Measurements from ENCODE around the gene GFRA3. TPM values are rescaled to one million over a fixed set of nuclear protein-coding genes. Genes with fewer than 3 reads are reported as not detected.
"Not testable (repeated sequence)": the region's sequence is repeated elsewhere in the genome, so short reads cannot be mapped to it uniquely, and the experiment has no call there.

GFRA3 gene
- total RNA-seq (2014; rRNA removed; shearing (Covaris generic); ENCODE audit: low replicate concordance), result not detected in 2 replicates

GRCh38 chr5:138274189-138274853 lies at the start of gene GFRA3:
Gene GFRA3 (minus strand): TSS chr5:138274621. CDS start chr5:138274424, 197 bp downstream.
- DNase-seq (ENCODE audit: low read depth), result no peak
- in situ Hi-C loops (cut with HindIII; ENCODE audit: low pct_unique_long_range_greater_than_20kb, low sequenced_read_pairs), result no loop called here

DNA sequence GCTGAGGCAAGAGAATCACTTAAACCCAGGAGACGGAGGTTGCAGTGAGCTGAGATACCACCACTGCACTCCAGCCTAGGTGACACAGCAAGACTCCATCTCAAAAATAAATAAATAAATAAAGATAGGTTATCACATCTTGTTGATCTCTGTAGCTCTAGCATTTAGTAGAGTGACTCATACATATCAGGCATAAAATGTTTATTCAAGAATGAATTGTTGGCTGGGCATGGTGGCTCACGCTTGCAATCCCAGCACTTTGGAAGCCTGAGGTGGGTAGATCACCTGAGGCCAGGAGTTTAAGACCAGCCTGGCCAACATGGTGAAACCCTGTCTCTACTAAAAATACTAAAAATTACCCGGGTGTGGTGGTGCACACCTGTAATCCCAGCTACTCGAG lies 43.8 kb upstream of the GFRA3 start:
- in situ Hi-C loops (cut with HindIII; ENCODE audit: low pct_unique_long_range_greater_than_20kb, low sequenced_read_pairs); DNase-seq (ENCODE audit: low read depth): not testable (repeated sequence)

GRCh38 chr5:138316355-138316754 lies 41.9 kb upstream of the GFRA3 start:
- in situ Hi-C loops (cut with HindIII; ENCODE audit: low pct_unique_long_range_greater_than_20kb, low sequenced_read_pairs), result no loop called here
- no peak for DNase-seq (ENCODE audit: low read depth)

- no peak for DNase-seq (ENCODE audit: low read depth)
- in situ Hi-C loops (cut with HindIII; ENCODE audit: low pct_unique_long_range_greater_than_20kb, low sequenced_read_pairs), result no loop called here
Observed at GRCh38 chr5:138315751-138316278, 41.4 kb upstream of the GFRA3 start.

DNA sequence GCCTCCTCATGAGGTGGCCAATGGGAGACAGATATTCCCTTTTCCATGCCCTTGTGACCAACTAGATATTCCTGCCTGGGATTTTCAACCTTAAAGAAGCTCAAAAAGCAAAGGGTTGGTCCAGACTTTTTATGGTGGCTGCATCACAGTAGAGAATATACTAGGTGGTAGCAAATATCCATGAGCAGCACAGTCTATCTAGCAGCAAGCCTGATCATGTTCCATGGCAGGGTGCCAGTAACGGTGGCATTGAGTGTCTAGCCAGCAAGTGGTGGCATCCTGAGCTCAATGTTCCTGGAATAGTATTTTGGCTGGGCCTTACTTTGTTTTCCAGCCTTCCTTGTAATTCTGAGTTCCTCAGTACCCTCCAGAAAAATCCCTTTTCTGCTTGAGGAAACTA lies 31.4 kb upstream of the GFRA3 start:
- DNase-seq (ENCODE audit: low read depth), result no peak
- in situ Hi-C loops (cut with HindIII; ENCODE audit: low pct_unique_long_range_greater_than_20kb, low sequenced_read_pairs), result no loop called here

- no peak for DNase-seq (ENCODE audit: low read depth)
- in situ Hi-C loops (cut with HindIII; ENCODE audit: low pct_unique_long_range_greater_than_20kb, low sequenced_read_pairs), result no loop called here
Observed at GRCh38 chr5:138303372-138303771, 29.0 kb upstream of the GFRA3 start.

DNA sequence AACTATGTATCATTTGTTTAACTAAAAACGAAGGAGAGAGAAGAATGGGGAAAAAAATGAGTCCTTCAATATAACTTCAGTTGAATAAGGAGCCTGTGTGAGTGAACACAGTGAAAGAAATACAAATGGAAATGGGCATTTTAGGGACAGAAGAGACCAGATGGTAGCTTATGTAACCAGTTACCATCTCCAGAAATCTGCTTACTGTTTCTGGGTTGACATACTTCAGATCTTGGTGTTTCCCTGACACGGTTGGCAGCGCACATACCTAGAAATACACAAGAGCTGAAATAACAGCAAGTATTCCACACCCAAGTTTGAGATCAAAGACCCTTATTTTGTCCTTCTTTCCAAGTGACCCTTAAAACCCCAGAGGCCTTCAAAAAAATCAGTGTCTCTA lies 14.9 kb upstream of the GFRA3 start:
- no peak for DNase-seq (ENCODE audit: low read depth)
- in situ Hi-C loops (cut with HindIII; ENCODE audit: low pct_unique_long_range_greater_than_20kb, low sequenced_read_pairs), result no loop called here

DNA sequence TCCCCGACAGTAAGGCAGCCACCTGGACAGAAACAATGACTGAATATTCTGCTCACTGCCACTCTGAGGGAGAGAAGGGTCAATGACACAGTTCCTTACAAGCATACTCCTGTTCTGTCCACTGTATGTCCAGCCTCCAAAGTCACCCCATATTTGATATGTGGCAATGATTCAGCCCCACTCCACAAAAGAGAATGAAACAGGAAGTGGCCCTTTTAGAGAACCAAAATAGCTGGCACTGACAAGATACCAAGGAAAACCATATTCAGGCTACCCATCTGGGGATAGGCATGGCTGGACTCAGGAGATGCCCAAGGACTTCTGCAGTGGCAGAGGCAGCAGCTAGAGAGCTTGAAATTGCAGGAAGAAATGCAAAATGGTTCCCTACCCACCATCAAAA lies 12.8 kb upstream of the GFRA3 start:
- DNase-seq (ENCODE audit: low read depth), result no peak
- in situ Hi-C loops (cut with HindIII; ENCODE audit: low pct_unique_long_range_greater_than_20kb, low sequenced_read_pairs), result no loop called here

- peak; percentile 15 for DNase-seq (ENCODE audit: low read depth)
- in situ Hi-C loops (cut with HindIII; ENCODE audit: low pct_unique_long_range_greater_than_20kb, low sequenced_read_pairs), result no loop called here
Observed at GRCh38 chr5:138282920-138283742, 8.7 kb upstream of the GFRA3 start.

- no peak for DNase-seq (ENCODE audit: low read depth)
- in situ Hi-C loops (cut with HindIII; ENCODE audit: low pct_unique_long_range_greater_than_20kb, low sequenced_read_pairs), result no loop called here
Observed at GRCh38 chr5:138280915-138281314, 6.5 kb upstream of the GFRA3 start.

DNA sequence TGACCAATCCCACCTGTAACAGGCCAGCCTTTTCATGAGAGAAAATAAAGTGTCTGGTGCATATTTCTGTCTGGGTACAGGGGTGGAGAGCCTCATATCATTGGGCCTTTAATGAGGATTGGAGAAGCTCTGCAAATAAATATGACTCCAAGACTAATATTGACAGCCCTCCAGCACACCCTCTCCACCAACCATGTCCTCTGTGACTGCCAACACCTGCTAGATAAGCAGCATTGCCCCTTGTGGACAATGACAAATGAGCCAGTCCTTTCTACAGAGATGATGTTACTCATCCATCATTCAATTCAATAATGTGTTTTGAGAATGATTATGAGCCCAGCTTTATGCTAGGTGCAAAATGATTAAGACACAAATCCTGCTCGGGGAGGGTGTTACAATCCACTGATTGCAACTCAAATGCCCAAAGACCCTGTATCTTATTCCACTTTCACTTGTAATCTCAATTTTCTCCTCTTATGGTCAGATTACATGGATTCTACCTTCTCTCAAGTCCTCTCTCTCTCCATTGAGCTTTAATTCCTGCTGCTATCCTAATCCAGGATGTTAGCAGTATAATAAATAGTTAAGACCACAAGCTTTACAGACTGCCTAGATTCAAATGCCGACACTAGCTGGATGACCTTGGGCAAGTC lies 2.1 kb upstream of the GFRA3 start:
- no peak for DNase-seq (ENCODE audit: low read depth)
- in situ Hi-C loops (cut with HindIII; ENCODE audit: low pct_unique_long_range_greater_than_20kb, low sequenced_read_pairs), result no loop called here

GRCh38 chr5:138275895-138276294 lies 1.5 kb upstream of the GFRA3 start:
- DNase-seq (ENCODE audit: low read depth), result no peak
- in situ Hi-C loops (cut with HindIII; ENCODE audit: low pct_unique_long_range_greater_than_20kb, low sequenced_read_pairs), result no loop called here

- in situ Hi-C loops (cut with HindIII; ENCODE audit: low pct_unique_long_range_greater_than_20kb, low sequenced_read_pairs), result no loop called here
- DNase-seq (ENCODE audit: low read depth), result no peak
Observed at GRCh38 chr5:138275379-138275782, 960 bp upstream of the GFRA3 start.

GRCh38 chr5:138273834-138274188 lies 610 bp downstream of the GFRA3 start:
- in situ Hi-C loops (cut with HindIII; ENCODE audit: low pct_unique_long_range_greater_than_20kb, low sequenced_read_pairs), result no loop called here
- no peak for DNase-seq (ENCODE audit: low read depth)

DNA sequence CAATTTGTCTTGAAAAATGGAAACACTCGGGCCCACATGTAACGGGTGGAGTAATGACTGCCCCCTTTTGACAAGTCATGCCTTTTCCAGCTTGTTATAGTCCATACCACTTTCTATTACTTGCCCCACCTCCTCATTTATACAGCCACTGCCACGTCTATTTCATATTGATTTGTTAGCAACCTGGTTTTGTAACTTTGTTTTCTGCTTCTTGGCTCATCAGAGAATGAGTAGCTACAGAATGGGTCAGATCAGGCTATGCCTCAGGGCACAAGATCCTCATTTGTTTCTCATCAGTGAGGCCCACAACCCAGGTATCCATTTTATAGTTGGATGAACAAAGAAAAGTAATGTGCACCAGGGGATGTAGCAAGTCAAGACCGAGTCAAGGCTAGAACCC lies 1.7 kb downstream of the GFRA3 start:
- in situ Hi-C loops (cut with HindIII; ENCODE audit: low pct_unique_long_range_greater_than_20kb, low sequenced_read_pairs), result no loop called here
- DNase-seq (ENCODE audit: low read depth), result no peak

DNA sequence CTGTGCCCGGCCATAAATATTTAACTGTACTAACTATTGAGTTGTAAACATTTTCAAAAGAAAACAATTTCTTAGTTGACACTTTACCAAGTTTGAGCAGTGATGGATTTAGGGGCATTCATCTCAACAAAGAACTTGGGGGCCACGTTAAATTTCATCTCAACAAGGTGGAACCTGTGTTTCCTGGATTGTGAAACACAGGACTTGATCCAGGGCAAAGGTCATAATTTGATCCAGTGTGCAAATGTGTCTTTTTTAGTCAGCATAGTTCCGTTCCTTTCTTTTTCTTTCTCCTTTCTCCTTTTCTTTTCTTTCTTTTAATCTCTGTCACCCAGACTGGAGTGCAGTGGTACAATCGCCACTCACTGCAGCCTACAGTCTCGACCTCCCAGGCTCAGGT lies 3.1 kb downstream of the GFRA3 start:
- in situ Hi-C loops (cut with HindIII; ENCODE audit: low pct_unique_long_range_greater_than_20kb, low sequenced_read_pairs), result no loop called here
- no peak for DNase-seq (ENCODE audit: low read depth)

- in situ Hi-C loops (cut with HindIII; ENCODE audit: low pct_unique_long_range_greater_than_20kb, low sequenced_read_pairs), result no loop called here
- DNase-seq (ENCODE audit: low read depth), result no peak
Observed at GRCh38 chr5:138264183-138264582, 10.2 kb downstream of the GFRA3 start.

DNA sequence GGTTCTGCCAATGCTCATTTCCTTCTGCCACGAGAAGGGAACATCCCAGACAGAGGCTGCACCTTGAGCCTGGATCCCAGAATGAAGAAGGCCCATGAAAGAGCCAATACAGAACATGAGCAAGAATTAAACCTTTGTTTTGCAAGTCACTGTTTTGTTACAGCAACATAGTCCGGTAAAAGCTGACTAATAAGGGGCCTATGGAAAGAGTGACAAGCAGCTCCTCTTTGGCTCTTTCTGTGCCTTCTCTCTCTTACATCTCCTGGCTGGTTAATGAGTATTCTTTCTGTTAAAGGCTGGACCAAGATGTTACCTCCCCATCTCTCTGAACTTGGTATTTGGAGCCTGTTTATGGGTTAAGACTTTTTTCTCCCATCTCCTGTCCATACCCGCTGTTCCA lies 10.8 kb downstream of the GFRA3 start:
- no peak for DNase-seq (ENCODE audit: low read depth)
- in situ Hi-C loops (cut with HindIII; ENCODE audit: low pct_unique_long_range_greater_than_20kb, low sequenced_read_pairs), result no loop called here

DNA sequence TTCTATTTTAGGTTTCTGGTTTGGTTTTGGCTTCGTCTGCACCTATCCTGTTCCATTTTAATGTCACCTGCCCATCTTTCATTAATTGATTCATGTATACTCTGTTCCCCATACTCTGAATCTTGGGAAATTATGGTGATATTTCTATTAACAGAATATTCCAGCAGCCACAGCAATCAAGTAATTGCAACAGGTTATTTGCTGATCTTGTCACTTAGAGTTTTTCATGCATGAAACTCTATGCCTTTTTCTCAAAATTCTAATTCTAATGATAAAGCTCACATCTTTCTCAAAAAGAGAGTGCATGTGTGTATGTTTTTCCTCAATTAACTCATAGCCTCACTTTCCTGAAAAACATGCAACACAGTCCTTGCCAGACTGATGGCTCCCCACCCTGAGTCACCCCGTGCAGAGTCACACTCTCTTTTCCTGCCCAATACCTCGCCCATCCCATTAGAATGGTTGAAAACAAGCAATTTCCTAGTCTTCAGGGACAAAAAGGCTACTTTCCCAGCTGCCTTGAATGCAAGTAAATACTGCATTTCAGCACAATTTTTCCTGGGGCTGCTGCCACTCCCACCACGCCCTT lies 15.6 kb downstream of the GFRA3 start:
- in situ Hi-C loops (cut with HindIII; ENCODE audit: low pct_unique_long_range_greater_than_20kb, low sequenced_read_pairs), result no loop called here
- no peak for DNase-seq (ENCODE audit: low read depth)
